Common myeloid progenitor, CD34-positive (primary cell): ENCODE results near the gene TPBGL.

Experiments used
- CTCF ChIA-PET: fragments of 350-600 bp; sonication (Branson Sonifier 250); formaldehyde crosslinking; loops from one replicate; lab custom pipeline; 2021; ENCODE audit warnings: antibody characterized with exemption; lab: Charles Lee
- POLR2A ChIA-PET: fragments of 350-600 bp; sonication (Branson Sonifier 250); formaldehyde crosslinking; loops from one replicate; lab custom pipeline; 2021; ENCODE audit warnings: antibody characterized with exemption; lab: Charles Lee
- DNase-seq, 3 donors: peaks; one replicate each; pipeline versions ENCODE4 v3.0.0 to v3.0.0-alpha.2; 2013
- H3K27ac ChIP-seq, 2 experiments: 1 replicate in 1 of 2; 2 replicates in 1 of 2; pipeline ENCODE4 v1.7.0; 2013; ENCODE audit warnings: inconsistent platforms in 2 of 2, low read length in 2 of 2, mild to moderate bottlenecking in 2 of 2, low read depth in 1 of 2, moderate library complexity in 1 of 2; ENCODE audit not compliant: severe bottlenecking in 2 of 2, insufficient read depth in 1 of 2, poor library complexity in 1 of 2
- H3K27me3 ChIP-seq, 5 experiments: replicated peaks in 2 of 5; 1 replicate in 3 of 5; 2 replicates in 2 of 5; pipeline versions ENCODE4 v1.6.1 to v1.7.0; 2013; ENCODE audit warnings: low read length in 4 of 5, mild to moderate bottlenecking in 2 of 5, moderate library complexity in 2 of 5, inconsistent platforms in 1 of 5; ENCODE audit not compliant: insufficient read depth in 5 of 5, control insufficient read depth in 4 of 5
- H3K36me3 ChIP-seq, 4 experiments: 1 replicate in 2 of 4; 2 replicates in 2 of 4; pipeline versions ENCODE4 v1.6.1 to v1.7.0; 2013; ENCODE audit warnings: low read length in 3 of 4, control low read depth in 1 of 4, mild to moderate bottlenecking in 1 of 4; ENCODE audit not compliant: control insufficient read depth in 4 of 4, insufficient read depth in 4 of 4
- H3K4me1 ChIP-seq, 4 experiments: 1 replicate in 3 of 4; 2 replicates in 1 of 4; pipeline versions ENCODE4 v1.6.1 to v1.7.1; 2013; ENCODE audit warnings: low read length in 3 of 4, mild to moderate bottlenecking in 3 of 4, control low read depth in 1 of 4, inconsistent platforms in 1 of 4, moderate library complexity in 1 of 4; ENCODE audit not compliant: control insufficient read depth in 4 of 4, insufficient read depth in 4 of 4; ENCODE audit errors: control extremely low read depth in 1 of 4
- H3K4me3 ChIP-seq, 7 experiments: 1 replicate in 4 of 7; 2 replicates in 3 of 7; pipeline versions ENCODE4 v1.5.1 to v1.7.0; 2013; ENCODE audit warnings: mild to moderate bottlenecking in 7 of 7, low read length in 6 of 7, moderate library complexity in 6 of 7, inconsistent platforms in 2 of 7, low read depth in 2 of 7, control low read depth in 1 of 7; ENCODE audit not compliant: insufficient read depth in 4 of 7, control insufficient read depth in 1 of 7; ENCODE audit errors: extremely low read depth in 1 of 7
- H3K9me3 ChIP-seq, 5 experiments: 1 replicate in 4 of 5; 2 replicates in 1 of 5; pipeline versions ENCODE4 v1.6.1 to v1.7.1; 2013; ENCODE audit warnings: low read length in 4 of 5, mild to moderate bottlenecking in 2 of 5, inconsistent platforms in 1 of 5, low read depth in 1 of 5, moderate library complexity in 1 of 5; ENCODE audit not compliant: control insufficient read depth in 4 of 5, insufficient read depth in 2 of 5; ENCODE audit errors: control extremely low read depth in 1 of 5
- WGBS: methylation state at CpG from one replicate; pipeline ENCODE4 v1.1.5; 2013; ENCODE audit not compliant: insufficient coverage; 5-methylcytosine and 5-hydroxymethylcytosine counted together

The TPBGL gene

GRCh38 chr11:75244052-75244814 lies 3.7 kb downstream of the TPBGL start:
- Histone ChIP-seq H3K36me3 (no peaks in the 10 kb centered on the region), H3K4me3 (no peak overlapping the region), H3K27ac (no peak overlapping the region), H3K4me1 (peaks cover 0 to 21% (median 18%) of the 10 kb centered on the region in 4 experiments), H3K27me3 (peaks cover 0 to 60% (median 42%) of the 10 kb centered on the region in 5 experiments), H3K9me3 (no peaks in the 10 kb centered on the region)
- DNase-seq, result no peak
- CTCF ChIA-PET, result interaction anchor here (1.3 to 15.7 kb wide), 7 partner anchors 7 to 111 kb away, joined by 4 to 239 read pairs (median 7); no protein-coding TSS in a partner anchor
- WGBS, result 90% methylated on average over 7 of the region's 10 CpGs
- POLR2A ChIA-PET, result no interaction called here

- Histone ChIP-seq H3K27ac (no peak overlapping the region), H3K4me1 (peaks cover 0 to 18% (median 13%) of the 10 kb centered on the region in 4 experiments), H3K9me3 (no peaks in the 10 kb centered on the region), H3K27me3 (peaks cover 0 to 48% (median 30%) of the 10 kb centered on the region in 5 experiments), H3K4me3 (no peak overlapping the region), H3K36me3 (no peaks in the 10 kb centered on the region)
- 92% methylated on average over 2 of the region's 5 CpGs for WGBS
- ChIA-PET CTCF (interaction anchor here (1.0 to 15.7 kb wide), 7 partner anchors 12 to 222 kb away, joined by 3 to 239 read pairs (median 5); no protein-coding TSS in a partner anchor), POLR2A (no interaction called here)
- no peak for DNase-seq
Observed at GRCh38 chr11:75245356-75246005, 4.9 kb downstream of the TPBGL start.

GRCh38 chr11:75246006-75246670 lies 5.6 kb downstream of the TPBGL start:
- peaks cover 0 to 41% (median 30%) of the 10 kb centered on the region in 5 experiments for H3K27me3 ChIP-seq
- POLR2A ChIA-PET, result no interaction called here

GRCh38 chr11:75246671-75247350 lies 6.2 kb downstream of the TPBGL start:
- H3K27me3 ChIP-seq, result peaks cover 0 to 36% (median 26%) of the 10 kb centered on the region in 5 experiments
- WGBS, result 94% methylated on average over 8 of the region's 11 CpGs

More at GRCh38 chr11:75246006-75246670, 5.6 kb downstream of the TPBGL start:
- no peak overlapping the region for H3K27ac ChIP-seq
- H3K9me3 ChIP-seq, result no peaks in the 10 kb centered on the region
- DNase-seq, result no peak
- H3K4me1 ChIP-seq, result peaks cover 0 to 12% (median 6%) of the 10 kb centered on the region in 4 experiments
- H3K4me3 ChIP-seq, result no peak overlapping the region
- WGBS, result 76% methylated on average over 4 of the region's 7 CpGs
- CTCF ChIA-PET, result interaction anchor here (1.0 to 15.7 kb wide), 5 partner anchors 20 to 317 kb away, joined by 3 to 239 read pairs (median 17); no protein-coding TSS in a partner anchor
- H3K36me3 ChIP-seq, result no peaks in the 10 kb centered on the region

GRCh38 chr11:75248924-75249256 lies 8.3 kb downstream of the TPBGL start:
- H3K4me1 ChIP-seq, result no peaks in the 10 kb centered on the region
- ChIA-PET POLR2A (no interaction called here), CTCF (interaction anchor here (0.8 to 15.7 kb wide), 31 partner anchors 7 to 549 kb away, joined by 3 to 239 read pairs (median 5); partner anchors contain the start of gene TPBGL)
- H3K9me3 ChIP-seq, result peaks cover 1 to 6% (median 4%) of the 10 kb centered on the region in 5 experiments
- 64% methylated on average over 5 of the region's 11 CpGs for WGBS
- no peak overlapping the region for H3K27ac ChIP-seq
- no peaks in the 10 kb centered on the region for H3K36me3 ChIP-seq
- DNase-seq, result no peak
- peaks cover 0 to 15% (median 10%) of the 10 kb centered on the region in 5 experiments for H3K27me3 ChIP-seq
- no peak overlapping the region for H3K4me3 ChIP-seq

More at GRCh38 chr11:75246671-75247350, 6.2 kb downstream of the TPBGL start:
- ChIA-PET CTCF (interaction anchor here (0.9 to 15.7 kb wide), 12 partner anchors 8 to 317 kb away, joined by 3 to 239 read pairs (median 6); no protein-coding TSS in a partner anchor), POLR2A (interaction anchor here (0.6 kb wide), 1 partner anchor 14 kb away, joined by 3 read pairs; no protein-coding TSS in a partner anchor)
- Histone ChIP-seq H3K4me3 (no peak overlapping the region), H3K36me3 (no peaks in the 10 kb centered on the region), H3K9me3 (no peaks in the 10 kb centered on the region), H3K4me1 (peaks cover 0 to 6% (median 3%) of the 10 kb centered on the region in 4 experiments), H3K27ac (no peak overlapping the region)
- no peak for DNase-seq

- H3K9me3 ChIP-seq, result peaks cover 1 to 6% (median 4%) of the 10 kb centered on the region in 5 experiments
- ChIA-PET CTCF (interaction anchor here (0.6 to 15.7 kb wide), 15 partner anchors 7 to 227 kb away, joined by 3 to 239 read pairs (median 6); partner anchors contain the start of gene TPBGL), POLR2A (no interaction called here)
- H3K4me3 ChIP-seq, result no peak overlapping the region
- peaks cover 0 to 7% (median 4%) of the 10 kb centered on the region in 5 experiments for H3K27me3 ChIP-seq
- no peak for DNase-seq
- H3K36me3 ChIP-seq, result no peaks in the 10 kb centered on the region
- no peak overlapping the region for H3K27ac ChIP-seq
- 81% methylated on average over 3 of the region's 3 CpGs for WGBS
- no peaks in the 10 kb centered on the region for H3K4me1 ChIP-seq
Observed at GRCh38 chr11:75249704-75250103, 9.1 kb downstream of the TPBGL start.
